HEK293T (cell line): ENCODE results near the gene PARVB.
A peak's percentile ranks its signal among the peaks of the same experiment; 100 is the strongest.

Experiments used
- CTCF ChIA-PET: fragments of 350-600 bp; formaldehyde crosslinking; extraction: SDS; loops from one replicate; lab custom pipeline; 2021; ENCODE audit warnings: antibody characterized with exemption, inconsistent platforms; lab: Yijun Ruan, JAX
- POLR2A ChIA-PET: fragments of 350-600 bp; formaldehyde crosslinking; extraction: SDS; loops from one replicate; lab custom pipeline; 2020; ENCODE audit warnings: antibody characterized with exemption, inconsistent platforms; lab: Yijun Ruan, JAX
- DNase-seq: peaks from one replicate; pipeline ENCODE4 v3.0.0; 2012; ENCODE audit warnings: mixed read lengths; ENCODE audit errors: extremely low spot score
- ARNT ChIP-seq: fragments of 450-650 bp; IDR thresholded peaks from 2 replicates; pipeline ENCODE4 v1.6.1; 2017; ENCODE audit warnings: mild to moderate bottlenecking
- BHLHE40 ChIP-seq: fragments of 450-650 bp; IDR thresholded peaks from 2 replicates; pipeline ENCODE4 v1.6.1; 2016; ENCODE audit warnings: mild to moderate bottlenecking, moderate library complexity, borderline replicate concordance
- CTBP1 ChIP-seq: fragments of 450-650 bp; IDR thresholded peaks from 2 replicates; pipeline ENCODE4 v1.6.1; 2016; ENCODE audit warnings: borderline replicate concordance
- ELF4 ChIP-seq: fragments of 450-650 bp; IDR thresholded peaks from 2 replicates; pipeline ENCODE4 v1.6.1; 2017; ENCODE audit warnings: antibody characterized with exemption
- FOXA1 ChIP-seq: fragments of 450-650 bp; IDR thresholded peaks from 2 replicates; pipeline ENCODE4 v1.6.1; 2016; ENCODE audit warnings: mild to moderate bottlenecking
- FOXK2 ChIP-seq: fragments of 450-650 bp; IDR thresholded peaks from 2 replicates; pipeline ENCODE4 v1.6.1; 2016; ENCODE audit warnings: mild to moderate bottlenecking
- FOXM1 ChIP-seq: fragments of 450-650 bp; IDR thresholded peaks from 2 replicates; pipeline ENCODE4 v1.6.1; 2017; ENCODE audit warnings: mild to moderate bottlenecking, borderline replicate concordance
- HDGF ChIP-seq: fragments of 450-650 bp; IDR thresholded peaks from 2 replicates; pipeline ENCODE4 v1.6.1; 2017; ENCODE audit warnings: antibody characterized with exemption, borderline replicate concordance
- L3MBTL2 ChIP-seq: fragments of 450-650 bp; conservative IDR thresholded peaks from 2 replicates; pipeline ENCODE4 v1.6.1; 2016; ENCODE audit warnings: mild to moderate bottlenecking
- LEF1 ChIP-seq: fragments of 450-650 bp; IDR thresholded peaks from 2 replicates; pipeline ENCODE4 v1.6.1; 2017; ENCODE audit warnings: mild to moderate bottlenecking, borderline replicate concordance
- NFRKB ChIP-seq: fragments of 450-650 bp; IDR thresholded peaks from 2 replicates; pipeline ENCODE4 v1.6.1; 2016; ENCODE audit warnings: mild to moderate bottlenecking, moderate library complexity
- SP1 ChIP-seq: fragments of 450-650 bp; IDR thresholded peaks from 2 replicates; pipeline ENCODE4 v1.6.1; 2017
- SUZ12 ChIP-seq: fragments of 450-650 bp; IDR thresholded peaks from 2 replicates; pipeline ENCODE4 v1.6.1; 2016; ENCODE audit warnings: mild to moderate bottlenecking
- TARDBP ChIP-seq: fragments of 450-650 bp; IDR thresholded peaks from 2 replicates; pipeline ENCODE4 v1.6.1; 2016
- ZNF384 ChIP-seq: fragments of 450-650 bp; IDR thresholded peaks from 2 replicates; pipeline ENCODE4 v1.6.1; 2016
- TF ChIP-seq, protein P1 (sequence below): fragments of 450-650 bp; IDR thresholded peaks from 2 replicates; pipeline ENCODE4 v1.6.1; 2016

PARVB gene

DNA sequence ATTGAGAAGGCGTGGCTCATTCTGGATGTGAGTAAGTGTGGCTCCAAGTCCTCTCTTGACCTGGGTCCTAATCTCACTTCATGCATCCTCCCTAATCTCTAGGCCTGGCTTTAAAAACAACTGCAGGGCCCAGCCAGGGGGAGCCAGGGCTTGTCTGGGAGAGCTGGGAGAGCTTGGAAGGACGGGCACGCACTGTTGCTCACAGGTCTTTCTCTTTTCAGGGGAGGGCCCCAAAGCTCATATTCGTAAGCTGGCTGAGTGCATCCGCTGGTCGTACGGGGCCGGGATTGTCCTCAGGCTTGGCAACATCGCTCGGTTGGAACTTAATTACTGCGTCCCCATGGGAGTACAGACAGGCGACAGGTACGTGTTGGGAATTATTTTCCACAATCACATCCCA, 34.1 kb upstream of the PARVB start:
- CTCF ChIA-PET: interaction anchor here (1.1 kb wide), 1 partner anchor 96 kb away, joined by 3 read pairs; no protein-coding TSS in a partner anchor
- no peak for DNase-seq
- TF ChIP-seq, protein P1, sequence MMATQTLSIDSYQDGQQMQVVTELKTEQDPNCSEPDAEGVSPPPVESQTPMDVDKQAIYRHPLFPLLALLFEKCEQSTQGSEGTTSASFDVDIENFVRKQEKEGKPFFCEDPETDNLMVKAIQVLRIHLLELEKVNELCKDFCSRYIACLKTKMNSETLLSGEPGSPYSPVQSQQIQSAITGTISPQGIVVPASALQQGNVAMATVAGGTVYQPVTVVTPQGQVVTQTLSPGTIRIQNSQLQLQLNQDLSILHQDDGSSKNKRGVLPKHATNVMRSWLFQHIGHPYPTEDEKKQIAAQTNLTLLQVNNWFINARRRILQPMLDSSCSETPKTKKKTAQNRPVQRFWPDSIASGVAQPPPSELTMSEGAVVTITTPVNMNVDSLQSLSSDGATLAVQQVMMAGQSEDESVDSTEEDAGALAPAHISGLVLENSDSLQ: no peak
- TF ChIP-seq LEF1: no peak
- POLR2A ChIA-PET: no interaction called here

DNA sequence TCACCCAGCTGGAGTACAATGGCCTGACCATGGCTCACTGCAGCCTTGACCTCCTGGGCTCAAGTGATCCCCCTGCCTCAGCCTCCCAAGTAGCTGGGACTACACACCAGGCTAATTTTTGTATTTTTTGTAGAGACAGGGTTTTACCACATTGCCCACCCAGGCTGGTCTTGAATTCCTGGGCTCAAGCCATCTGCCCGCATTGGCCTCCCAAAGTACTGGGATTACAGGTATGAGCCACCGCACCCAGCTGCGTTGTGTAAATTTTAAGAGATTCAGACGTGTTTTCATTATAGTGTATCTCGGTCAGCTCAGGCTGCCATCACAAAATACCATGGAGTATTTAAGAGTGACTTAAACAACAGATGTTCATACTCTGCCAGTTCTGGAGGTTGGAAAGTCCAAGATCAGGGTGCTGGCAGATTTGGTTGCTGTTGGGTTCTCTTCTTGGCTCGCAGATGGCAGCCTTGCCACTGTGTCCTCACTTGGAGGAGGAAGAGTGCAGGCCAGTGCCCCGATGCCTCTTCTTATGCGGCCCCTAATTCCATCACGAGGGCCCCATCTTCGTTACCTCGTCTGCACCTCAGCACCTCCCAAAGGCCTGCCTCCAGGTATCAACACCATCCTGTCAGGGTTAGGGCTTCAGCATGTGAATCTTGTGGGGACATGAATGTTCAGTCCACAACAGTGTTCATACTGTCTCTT, 32.6 kb upstream of the PARVB start:
- ChIA-PET POLR2A (no interaction called here), CTCF (no interaction called here)
- DNase-seq: no peak
- TF ChIP-seq, protein P1: no peak
- no peak for TF ChIP-seq FOXK2
- TF ChIP-seq SP1: no peak
- TF ChIP-seq NFRKB: no peak
- TF ChIP-seq FOXA1: no peak
- no peak for TF ChIP-seq CTBP1
- TF ChIP-seq SUZ12: no peak
- TF ChIP-seq ELF4: no peak
- no peak for TF ChIP-seq BHLHE40
- no peak for TF ChIP-seq ZNF384
- no peak for TF ChIP-seq TARDBP
- no peak for TF ChIP-seq LEF1
- TF ChIP-seq L3MBTL2: no peak
- no peak for TF ChIP-seq FOXM1
- no peak for TF ChIP-seq HDGF

DNA sequence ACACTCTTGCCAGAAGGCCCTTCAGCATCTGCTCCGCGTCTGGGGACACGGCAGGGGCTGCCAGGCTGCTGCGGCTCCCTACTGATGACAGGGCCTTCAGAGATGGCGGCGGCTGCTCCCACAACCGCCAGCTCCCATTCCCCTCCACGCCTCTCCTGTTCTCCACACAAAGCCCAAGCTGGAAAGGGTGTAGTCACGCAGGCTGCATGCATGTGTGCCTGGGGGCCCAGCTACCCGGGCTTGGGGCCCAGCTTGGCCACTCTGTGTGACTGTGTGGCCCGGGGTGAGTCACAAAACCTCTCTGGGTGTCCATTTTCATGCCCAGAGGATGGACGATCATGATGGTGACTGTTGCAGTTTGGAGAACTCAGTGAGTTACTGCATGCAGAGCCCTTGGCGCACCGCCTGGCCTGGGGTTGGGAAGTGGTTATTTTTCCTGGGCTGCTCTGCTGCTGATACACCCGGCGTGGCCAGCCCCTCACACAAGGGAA, 31.7 kb upstream of the PARVB start:
- TF ChIP-seq FOXA1: no peak
- TF ChIP-seq, protein P1: no peak
- no peak for TF ChIP-seq HDGF
- TF ChIP-seq TARDBP: no peak
- TF ChIP-seq ELF4: no peak
- TF ChIP-seq L3MBTL2: no peak
- TF ChIP-seq CTBP1: no peak
- no peak for TF ChIP-seq NFRKB
- TF ChIP-seq SP1: no peak
- no peak for TF ChIP-seq SUZ12

DNA sequence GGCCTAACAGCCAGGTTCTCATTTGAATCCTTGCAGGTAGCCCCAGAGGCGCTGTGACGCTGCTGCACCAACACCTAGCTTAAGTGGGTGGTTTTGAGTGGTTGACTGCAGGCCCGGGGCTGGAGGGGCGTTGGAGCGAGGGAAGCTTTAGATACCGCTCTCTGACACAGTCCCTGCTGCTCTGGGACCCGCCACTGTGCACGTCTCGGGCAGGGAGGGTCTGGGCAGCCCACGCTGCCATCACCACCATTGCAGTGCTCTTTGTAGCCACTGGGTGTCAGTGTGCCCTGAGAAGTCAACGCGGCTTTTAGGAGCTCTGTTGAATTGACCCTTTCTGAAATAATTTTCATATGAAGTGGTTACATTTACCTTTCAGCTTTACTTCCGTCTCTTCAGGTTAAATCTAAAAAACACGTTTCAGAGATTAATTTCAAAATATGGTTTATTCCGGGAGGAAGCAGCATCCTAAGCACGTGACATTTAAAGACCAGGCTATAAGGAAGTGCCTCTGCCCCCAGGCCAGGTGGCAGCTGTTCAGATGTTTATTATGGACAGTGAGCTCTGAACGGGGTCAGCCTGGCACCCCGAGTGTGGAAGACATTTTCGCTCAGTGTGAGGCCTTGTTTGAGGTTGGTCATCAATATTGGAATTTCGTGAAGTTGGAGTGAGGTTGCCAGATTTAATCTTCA, 30.9 kb upstream of the PARVB start:
- CTCF ChIA-PET: interaction anchor here (0.5 to 1.8 kb wide), 26 partner anchors 8 to 902 kb away, joined by 3 to 16 read pairs (median 4); no protein-coding TSS in a partner anchor
- POLR2A ChIA-PET: interaction anchor here (0.7 to 1.0 kb wide), 3 partner anchors 16 to 93 kb away, joined by 3 read pairs; no protein-coding TSS in a partner anchor
- peak; percentile 82 for DNase-seq
- no peak for TF ChIP-seq ELF4
- no peak for TF ChIP-seq FOXK2
- TF ChIP-seq SP1: no peak
- TF ChIP-seq L3MBTL2: no peak
- TF ChIP-seq TARDBP: no peak
- no peak for TF ChIP-seq ARNT
- TF ChIP-seq SUZ12: no peak
- TF ChIP-seq, protein P1: no peak
- no peak for TF ChIP-seq ZNF384
- no peak for TF ChIP-seq FOXA1
- TF ChIP-seq FOXM1: no peak
- TF ChIP-seq CTBP1: no peak
- no peak for TF ChIP-seq NFRKB
- TF ChIP-seq BHLHE40: no peak
- no peak for TF ChIP-seq LEF1
- no peak for TF ChIP-seq HDGF

More for the DNA sequence above, 31.7 kb upstream of the PARVB start:
- ChIA-PET CTCF (interaction anchor here (0.6 to 1.8 kb wide), 8 partner anchors 9 to 862 kb away, joined by 3 to 16 read pairs (median 6); no protein-coding TSS in a partner anchor), POLR2A (no interaction called here)
- DNase-seq: no peak

DNA sequence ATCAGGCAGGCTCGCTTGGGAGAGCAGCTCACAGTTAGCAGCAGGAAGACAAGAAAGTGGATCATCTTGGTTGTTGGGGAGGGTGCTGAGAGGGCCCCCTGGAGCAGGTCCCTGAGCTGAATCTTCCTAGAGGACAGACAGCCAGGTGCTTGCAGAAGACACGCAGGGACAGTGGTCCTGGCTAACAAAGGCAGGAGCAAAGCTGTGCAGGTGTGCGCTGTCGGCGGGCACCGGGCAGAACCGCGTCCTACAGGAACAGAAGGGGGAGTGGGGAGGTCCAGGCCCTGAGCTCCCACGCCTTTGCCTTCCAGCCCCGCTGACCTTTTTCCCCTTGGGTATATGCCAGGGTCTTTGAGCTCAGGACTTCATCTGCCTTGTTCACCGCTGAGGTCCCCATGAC, 30.1 kb upstream of the PARVB start:
- no peak for DNase-seq
- CTCF ChIA-PET: interaction anchor here (0.7 to 1.8 kb wide), 11 partner anchors 15 to 633 kb away, joined by 3 to 16 read pairs (median 3); no protein-coding TSS in a partner anchor
- TF ChIP-seq NFRKB (no peak), SUZ12 (no peak), HDGF (no peak), FOXM1 (no peak), CTBP1 (no peak), ARNT (no peak), FOXK2 (no peak), SP1 (no peak), LEF1 (no peak)
- POLR2A ChIA-PET: interaction anchor here (1.0 kb wide), 1 partner anchor 54 kb away, joined by 3 read pairs; no protein-coding TSS in a partner anchor
